NCI-H2081 treated with DMSO at 0.1 percent for 48 hours (cell line): ENCODE data around the gene TESMIN.

Experiments
- DNase-seq: peaks from one replicate; lab custom pipeline; 2025; lab: John Stamatoyannopoulos, UW

The TESMIN gene

GRCh38 chr11:68659158-68659921 lies 92.0 kb downstream of the TESMIN start:
- peak; percentile 91 for DNase-seq

- no peak for DNase-seq
Observed at GRCh38 chr11:68658661-68659060, 92.7 kb downstream of the TESMIN start.

GRCh38 chr11:68658097-68658496 lies 93.2 kb downstream of the TESMIN start:
- DNase-seq: no peak
